ENCODE results near the gene NAA60.

DNA sequence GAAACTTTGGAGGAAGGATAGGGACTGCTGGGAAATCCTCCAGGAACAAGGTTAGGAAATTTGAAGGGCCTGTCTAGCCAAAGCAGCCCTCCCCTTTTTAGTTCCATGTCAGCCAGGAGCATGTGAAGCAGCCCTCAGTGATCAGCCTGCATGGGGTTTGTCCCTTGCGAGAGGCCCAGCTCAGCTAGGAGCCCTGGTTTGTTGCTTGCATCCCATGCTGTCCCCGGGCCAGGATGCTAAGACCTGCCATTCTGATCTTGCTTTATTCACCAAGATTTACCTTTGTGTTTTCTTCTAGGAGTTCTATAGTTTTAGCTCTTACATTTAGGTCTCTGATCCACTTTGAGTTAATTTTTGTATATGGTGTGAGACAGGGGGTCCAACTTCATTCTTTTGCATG is 84.9 kb downstream of the NAA60 start:
- TF ChIP-seq, protein P1, sequence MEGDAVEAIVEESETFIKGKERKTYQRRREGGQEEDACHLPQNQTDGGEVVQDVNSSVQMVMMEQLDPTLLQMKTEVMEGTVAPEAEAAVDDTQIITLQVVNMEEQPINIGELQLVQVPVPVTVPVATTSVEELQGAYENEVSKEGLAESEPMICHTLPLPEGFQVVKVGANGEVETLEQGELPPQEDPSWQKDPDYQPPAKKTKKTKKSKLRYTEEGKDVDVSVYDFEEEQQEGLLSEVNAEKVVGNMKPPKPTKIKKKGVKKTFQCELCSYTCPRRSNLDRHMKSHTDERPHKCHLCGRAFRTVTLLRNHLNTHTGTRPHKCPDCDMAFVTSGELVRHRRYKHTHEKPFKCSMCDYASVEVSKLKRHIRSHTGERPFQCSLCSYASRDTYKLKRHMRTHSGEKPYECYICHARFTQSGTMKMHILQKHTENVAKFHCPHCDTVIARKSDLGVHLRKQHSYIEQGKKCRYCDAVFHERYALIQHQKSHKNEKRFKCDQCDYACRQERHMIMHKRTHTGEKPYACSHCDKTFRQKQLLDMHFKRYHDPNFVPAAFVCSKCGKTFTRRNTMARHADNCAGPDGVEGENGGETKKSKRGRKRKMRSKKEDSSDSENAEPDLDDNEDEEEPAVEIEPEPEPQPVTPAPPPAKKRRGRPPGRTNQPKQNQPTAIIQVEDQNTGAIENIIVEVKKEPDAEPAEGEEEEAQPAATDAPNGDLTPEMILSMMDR (IDR thresholded peaks at IDR 0.05), result no peak
- TF ChIP-seq POLR2A (IDR thresholded peaks at IDR 0.05), result no peak
- TF ChIP-seq EP300 (IDR thresholded peaks at IDR 0.05), result no peak
